Endothelial cell of umbilical vein (primary cell): ENCODE data around the gene FAM210B. TPM values are rescaled to one million over a fixed set of nuclear protein-coding genes. Genes with fewer than 3 reads are reported as not detected.

ENCODE experiments used
- BruUV-seq: library from RNA; stranded (reverse); fragments of 400-500 nt; replicated peaks from 2 replicates; lab custom pipeline; 2021; lab: Mats Ljungman, UMichigan
- CTCF ChIA-PET: fragments of 300-600, 350-600 bp; sonication (Branson Sonifier 250); formaldehyde crosslinking; loops from one replicate; lab custom pipeline; 2021; ENCODE audit warnings: antibody characterized with exemption, inconsistent platforms; lab: Charles Lee
- POLR2A ChIA-PET: fragments of 300-600, 350-600 bp; sonication (Branson Sonifier 250); formaldehyde crosslinking; loops from one replicate; lab custom pipeline; 2021; ENCODE audit warnings: antibody characterized with exemption, inconsistent platforms; lab: Charles Lee
- DNase-seq: peaks from one replicate; pipeline ENCODE4 v3.0.0-alpha.2; 2011; ENCODE audit warnings: low read depth, low spot score
- FAIRE-seq: peaks from 2 replicates; lab custom pipeline; 2011; peaks lifted over from hg19 to GRCh38; lab: Jason Lieb, UNC
- H2AFZ ChIP-seq: 2 replicates; pipeline ENCODE4 v1.6.0; 2012; ENCODE audit warnings: low read depth, low read length, control low read depth, inconsistent platforms
- H3K27ac ChIP-seq: 2 replicates; pipeline ENCODE4 v1.5.1; 2011; ENCODE audit warnings: low read depth, mild to moderate bottlenecking, control low read depth, low read length, moderate library complexity; ENCODE audit not compliant: insufficient read depth
- H3K27me3 ChIP-seq, 2 experiments: 2 replicates each; pipeline versions ENCODE4 v1.6.0 to v1.6.1; 2011; ENCODE audit warnings: low read length in 2 of 2, mixed read lengths in 1 of 2; ENCODE audit not compliant: control insufficient read depth in 2 of 2, insufficient read depth in 2 of 2
- H3K36me3 ChIP-seq, 2 experiments: 2 replicates in 1 of 2; 3 replicates in 1 of 2; pipeline ENCODE4 v1.5.1; 2011; ENCODE audit warnings: low read length in 2 of 2, mild to moderate bottlenecking in 1 of 2, moderate library complexity in 1 of 2; ENCODE audit not compliant: control insufficient read depth in 2 of 2, insufficient read depth in 2 of 2; ENCODE audit errors: extremely low read depth in 1 of 2
- H3K4me1 ChIP-seq: 3 replicates; pipeline ENCODE4 v1.5.1; 2011; ENCODE audit warnings: mild to moderate bottlenecking, low read length; ENCODE audit not compliant: control insufficient read depth, insufficient read depth; ENCODE audit errors: extremely low read depth
- H3K4me2 ChIP-seq: 2 replicates; pipeline ENCODE4 v1.6.1; 2011; ENCODE audit warnings: low read length, control low read depth, mixed read lengths; ENCODE audit not compliant: insufficient read depth
- H3K4me3 ChIP-seq, 3 experiments: fragments of 200-600 bp in 1 of 3; sonication (generic), shearing (Covaris generic) in 1 of 3; replicated peaks in 1 of 3; 2 replicates each; pipeline ENCODE4 v1.5.1; 2011 to 2016; ENCODE audit warnings: control low read depth in 3 of 3, low read length in 3 of 3, mild to moderate bottlenecking in 2 of 3, inconsistent platforms in 1 of 3, low read depth in 1 of 3, moderate library complexity in 1 of 3; ENCODE audit not compliant: insufficient read depth in 1 of 3
- H3K79me2 ChIP-seq: 2 replicates; pipeline ENCODE4 v1.6.0; 2012; ENCODE audit warnings: low read length, inconsistent platforms; ENCODE audit not compliant: control insufficient read depth, insufficient read depth
- H3K9ac ChIP-seq: replicated peaks from 2 replicates; pipeline ENCODE3; 2011; ENCODE audit warnings: low read length, control low read depth; ENCODE audit not compliant: insufficient read depth; ENCODE audit errors: extremely low read depth
- H3K9me1 ChIP-seq: replicated peaks from 3 replicates; pipeline ENCODE4 v1.6.0; 2011; ENCODE audit warnings: mild to moderate bottlenecking, low read length; ENCODE audit not compliant: control insufficient read depth, insufficient read depth; ENCODE audit errors: extremely low read depth
- H3K9me3 ChIP-seq: replicated peaks from 2 replicates; pipeline ENCODE4 v1.5.1; 2012; ENCODE audit warnings: low read length, inconsistent platforms; ENCODE audit not compliant: control insufficient read depth, insufficient read depth
- H4K20me1 ChIP-seq: replicated peaks from 2 replicates; pipeline ENCODE3; 2011; ENCODE audit warnings: mild to moderate bottlenecking, low read length; ENCODE audit not compliant: control insufficient read depth, insufficient read depth; ENCODE audit errors: extremely low read depth
- EZH2 ChIP-seq: IDR thresholded peaks from 2 replicates; pipeline ENCODE4 v1.6.1; 2012; ENCODE audit warnings: borderline replicate concordance, low read depth, mild to moderate bottlenecking, moderate library complexity, low read length, inconsistent platforms; ENCODE audit not compliant: severe bottlenecking
- GATA2 ChIP-seq: IDR thresholded peaks from 2 replicates; pipeline ENCODE4 v1.7.0; 2011; ENCODE audit warnings: low read depth, mild to moderate bottlenecking, moderate library complexity, mixed read lengths, low read length; ENCODE audit not compliant: insufficient read length, insufficient read depth
- JUN ChIP-seq: IDR thresholded peaks from 2 replicates; pipeline ENCODE4 v1.6.1; 2011; ENCODE audit warnings: borderline replicate concordance, low read depth; ENCODE audit not compliant: insufficient read length, insufficient read depth
- MYC ChIP-seq: IDR thresholded peaks from one replicate; pipeline ENCODE4 v1.6.1; 2011; ENCODE audit warnings: mild to moderate bottlenecking, low read depth, low read length
- dilution Hi-C: fragments of 300-500 bp; cut with MboI; formaldehyde crosslinking; loops from one replicate; pipeline ENCODE4 v1.15.0; 2019; ENCODE audit warnings: low sequenced_read_pairs; ENCODE audit not compliant: extremely low pct_ligation_motif_present
- intact Hi-C: fragments of 100-400 bp; cut with micrococcal nuclease; formaldehyde crosslinking; loops from one replicate; pipeline ENCODE4 v1.10.0; 2022
- polyA plus RNA-seq, 4 experiments: library from polyadenylated mRNA; depleted of rRNA in 3 of 4; stranded (reverse) in 3 of 4; unstranded in 1 of 4; fragments of >200 nt; gene quantifications; 2 replicates each; pipeline versions ENCODE4 v1.2.1 to v1.2.3, GENCODE V29; 2011 to 2012; ENCODE audit warnings: missing spikeins in 1 of 4
- total RNA-seq: library from RNA; stranded (reverse); gene quantifications from 2 replicates; pipeline ENCODE4 v1.2.3, GENCODE V29; 2021
- TF ChIP-seq, protein P1 (sequence below): IDR thresholded peaks from 2 replicates; pipeline ENCODE4 v1.6.1; 2011; ENCODE audit not compliant: insufficient read depth, insufficient read length
- TF ChIP-seq, protein P2 (sequence below), 2 donors: IDR thresholded peaks; 1 replicate in 1 of 2; 2 replicates in 1 of 2; pipeline ENCODE4 v1.5.1; 2011; ENCODE audit warnings: low read length in 2 of 2, mild to moderate bottlenecking in 2 of 2, moderate library complexity in 2 of 2, control low read depth in 1 of 2, inconsistent platforms in 1 of 2, low read depth in 1 of 2; ENCODE audit not compliant: insufficient read depth in 1 of 2; ENCODE audit errors: extremely low read depth in 1 of 2

The FAM210B gene
- total and polyA plus RNA-seq, 2 donors (not counting 3 experiments of a cell fraction or from before 2014, with no cell fraction given): 24.6 to 37.6 TPM

DNA sequence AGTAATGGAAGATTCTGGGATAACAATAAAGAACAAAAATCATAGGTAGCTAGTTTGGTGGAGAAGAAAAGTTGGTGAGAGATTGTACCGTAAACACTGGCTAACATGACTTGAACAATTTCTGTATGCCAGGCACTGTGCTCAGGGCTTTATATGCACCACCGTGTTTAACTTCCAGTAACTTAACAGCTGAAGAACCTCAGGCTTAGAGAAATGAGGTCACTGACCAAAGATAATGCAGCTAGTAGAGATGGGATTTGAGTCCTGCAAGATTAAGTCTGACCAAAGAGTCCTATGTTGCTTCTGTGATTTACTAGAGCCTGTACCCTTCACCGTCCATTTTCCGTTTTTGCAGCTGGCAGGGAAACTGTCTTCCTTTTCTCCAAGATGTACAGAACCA lies 36.4 kb downstream of the FAM210B start:
- Histone ChIP-seq H3K79me2 (peaks cover 41% of the 10 kb centered on the region), H3K27me3 (no peaks in the 10 kb centered on the region), H3K4me2 (no peak overlapping the region), H3K9me3 (no peaks in the 10 kb centered on the region), H3K4me3 (no peak overlapping the region), H3K4me1 (peaks cover 14% of the 10 kb centered on the region), H4K20me1 (no peaks in the 10 kb centered on the region), H3K27ac (no peak overlapping the region), H3K9ac (no peak overlapping the region), H3K36me3 (peaks cover 14 to 24% of the 10 kb centered on the region in 2 experiments), H2AFZ (no peak overlapping the region), H3K9me1 (no peaks in the 10 kb centered on the region)
- no TSS peak for BruUV-seq
- DNase-seq (no peak), FAIRE-seq (no peak)
- CTCF ChIA-PET: interaction anchor here (1.4 to 1.5 kb wide), 3 partner anchors 16 to 28 kb away, joined by 3 to 5 read pairs (median 4); partner anchors contain the start of gene CASS4
- POLR2A ChIA-PET: no interaction called here
- no peak for TF ChIP-seq EZH2
- TF ChIP-seq, protein P1, sequence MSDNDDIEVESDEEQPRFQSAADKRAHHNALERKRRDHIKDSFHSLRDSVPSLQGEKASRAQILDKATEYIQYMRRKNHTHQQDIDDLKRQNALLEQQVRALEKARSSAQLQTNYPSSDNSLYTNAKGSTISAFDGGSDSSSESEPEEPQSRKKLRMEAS: no peak
- no peak for TF ChIP-seq MYC
- no peak for TF ChIP-seq JUN
- TF ChIP-seq GATA2: no peak
- TF ChIP-seq, protein P2, sequence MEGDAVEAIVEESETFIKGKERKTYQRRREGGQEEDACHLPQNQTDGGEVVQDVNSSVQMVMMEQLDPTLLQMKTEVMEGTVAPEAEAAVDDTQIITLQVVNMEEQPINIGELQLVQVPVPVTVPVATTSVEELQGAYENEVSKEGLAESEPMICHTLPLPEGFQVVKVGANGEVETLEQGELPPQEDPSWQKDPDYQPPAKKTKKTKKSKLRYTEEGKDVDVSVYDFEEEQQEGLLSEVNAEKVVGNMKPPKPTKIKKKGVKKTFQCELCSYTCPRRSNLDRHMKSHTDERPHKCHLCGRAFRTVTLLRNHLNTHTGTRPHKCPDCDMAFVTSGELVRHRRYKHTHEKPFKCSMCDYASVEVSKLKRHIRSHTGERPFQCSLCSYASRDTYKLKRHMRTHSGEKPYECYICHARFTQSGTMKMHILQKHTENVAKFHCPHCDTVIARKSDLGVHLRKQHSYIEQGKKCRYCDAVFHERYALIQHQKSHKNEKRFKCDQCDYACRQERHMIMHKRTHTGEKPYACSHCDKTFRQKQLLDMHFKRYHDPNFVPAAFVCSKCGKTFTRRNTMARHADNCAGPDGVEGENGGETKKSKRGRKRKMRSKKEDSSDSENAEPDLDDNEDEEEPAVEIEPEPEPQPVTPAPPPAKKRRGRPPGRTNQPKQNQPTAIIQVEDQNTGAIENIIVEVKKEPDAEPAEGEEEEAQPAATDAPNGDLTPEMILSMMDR (IDR thresholded peaks at IDR 0.05; ENCODE audit: extremely low read depth in 1 of 2, insufficient read depth in 1 of 2, low read depth in 1 of 2, low read length in 2 of 2): no peak
- dilution Hi-C loops: no loop called here
- intact Hi-C loops: no loop called here
